HUES6 (cell line): ENCODE results near the gene CHERP.
"Not testable (repeated sequence)": the region's sequence is repeated elsewhere in the genome, so short reads cannot be mapped to it uniquely, and the experiment has no call there.

Source experiments
- H3K27ac ChIP-seq: 2 replicates; pipeline ENCODE4 v1.7.0; 2013; ENCODE audit warnings: low read depth, mild to moderate bottlenecking, low read length, inconsistent platforms
- H3K27me3 ChIP-seq: 2 replicates; pipeline ENCODE4 v1.6.1; 2013; ENCODE audit warnings: low read length; ENCODE audit not compliant: control insufficient read depth, insufficient read depth
- H3K36me3 ChIP-seq: 2 replicates; pipeline ENCODE4 v1.6.1; 2013; ENCODE audit warnings: low read length; ENCODE audit not compliant: control insufficient read depth, insufficient read depth
- H3K4me1 ChIP-seq: 2 replicates; pipeline ENCODE4 v1.6.1; 2013; ENCODE audit warnings: low read length; ENCODE audit not compliant: control insufficient read depth, insufficient read depth
- H3K4me3 ChIP-seq: 2 replicates; pipeline ENCODE4 v1.5.1; 2013; ENCODE audit warnings: low read depth, low read length
- H3K9ac ChIP-seq: one replicate; pipeline ENCODE4 v1.6.1; 2013; ENCODE audit warnings: mild to moderate bottlenecking, low read length
- H3K9me3 ChIP-seq: 2 replicates; pipeline ENCODE4 v1.6.1; 2013; ENCODE audit warnings: low read depth, low read length; ENCODE audit not compliant: control insufficient read depth, insufficient read depth

The CHERP gene

GRCh38 chr19:16495982-16496612 is 46.1 kb downstream of the CHERP start, which contains the start of the genes C19orf44 and CALR3:
C19orf44 (plus strand) TSS chr19:16496394; CDS start chr19:16500793, 4,399 bp downstream.
CALR3 (minus strand) TSS chr19:16496167; CDS start chr19:16496129, 38 bp downstream.
- Histone ChIP-seq H3K4me3 (peak within 1 kb of the TSS; percentile 85), H3K9ac (peak within 1 kb of the TSS; percentile 54), H3K36me3 (no peaks in the 10 kb centered on the region), H3K9me3 (no peaks in the 10 kb centered on the region), H3K27ac (peak within 1 kb of the TSS; percentile 67; the same call in 1 of the 2 replicates), H3K4me1 (peaks cover 10% of the 10 kb centered on the region; the same call in 1 of the 2 replicates), H3K27me3 (no peaks in the 10 kb centered on the region)

GRCh38 chr19:16486476-16486875 is 55.8 kb downstream of the CHERP start:
- H3K4me3 ChIP-seq, H3K27me3 ChIP-seq, H3K27ac ChIP-seq, H3K36me3 ChIP-seq, H3K9me3 ChIP-seq, H3K4me1 ChIP-seq, H3K9ac ChIP-seq: not testable (repeated sequence)

GRCh38 chr19:16482745-16483144 is 59.5 kb downstream of the CHERP start:
- Histone ChIP-seq H3K4me3 (no peak overlapping the region), H3K4me1 (no peaks in the 10 kb centered on the region), H3K27me3 (no peaks in the 10 kb centered on the region), H3K36me3 (no peaks in the 10 kb centered on the region), H3K9ac (no peak overlapping the region), H3K27ac (no peak overlapping the region), H3K9me3 (no peaks in the 10 kb centered on the region)

DNA sequence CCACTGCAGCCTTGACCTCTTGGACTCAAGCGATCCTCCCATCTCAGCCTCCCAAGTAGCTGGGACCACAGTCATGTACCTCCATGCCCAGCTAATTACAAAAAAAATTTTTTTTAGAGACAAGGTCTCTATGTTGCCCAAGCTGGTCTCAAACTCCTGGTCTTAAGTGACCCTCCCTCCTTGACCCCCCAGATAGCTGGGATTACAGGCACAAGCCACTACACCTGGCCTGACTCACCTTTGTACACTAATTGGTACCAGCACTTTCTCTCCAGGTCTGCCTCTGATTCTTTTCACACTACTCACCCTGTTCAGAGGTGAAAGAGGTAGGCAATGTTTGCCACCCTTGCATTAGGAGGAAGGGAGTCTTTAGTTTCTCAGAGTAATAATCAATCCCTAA is 64.9 kb downstream of the CHERP start:
- Histone ChIP-seq H3K9me3 (0 out of 2 replicates have a peak, but pooled peaks cover 5% of the 10 kb centered on the region), H3K27ac (no peak overlapping the region), H3K4me1 (no peaks in the 10 kb centered on the region), H3K9ac (no peak overlapping the region), H3K4me3 (no peak overlapping the region), H3K27me3 (no peaks in the 10 kb centered on the region), H3K36me3 (no peaks in the 10 kb centered on the region)

DNA sequence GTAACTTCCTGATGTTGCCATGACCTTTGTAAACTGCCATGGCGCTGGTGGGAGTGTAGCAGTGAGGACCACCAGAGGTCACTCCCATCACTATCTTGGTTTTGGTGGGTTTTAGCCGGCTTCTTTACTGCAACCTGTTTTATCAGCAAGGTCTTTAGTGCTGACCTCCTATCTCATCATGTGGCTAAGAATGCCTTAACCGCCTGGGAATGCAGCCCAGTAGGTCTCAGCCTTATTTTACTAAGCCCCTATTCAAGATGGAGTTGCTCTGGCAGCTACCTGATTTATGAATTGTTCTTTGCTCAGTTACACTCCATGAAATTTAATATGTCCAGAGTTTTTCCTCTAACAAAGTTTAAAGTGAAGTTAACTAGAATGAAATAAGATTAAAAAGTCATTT is 65.8 kb downstream of the CHERP start:
- Histone ChIP-seq H3K36me3 (no peaks in the 10 kb centered on the region), H3K4me1 (no peaks in the 10 kb centered on the region), H3K9ac (no peak overlapping the region), H3K4me3 (no peak overlapping the region), H3K9me3 (0 out of 2 replicates have a peak, but pooled peaks cover 5% of the 10 kb centered on the region), H3K27ac (no peak overlapping the region), H3K27me3 (no peaks in the 10 kb centered on the region)

DNA sequence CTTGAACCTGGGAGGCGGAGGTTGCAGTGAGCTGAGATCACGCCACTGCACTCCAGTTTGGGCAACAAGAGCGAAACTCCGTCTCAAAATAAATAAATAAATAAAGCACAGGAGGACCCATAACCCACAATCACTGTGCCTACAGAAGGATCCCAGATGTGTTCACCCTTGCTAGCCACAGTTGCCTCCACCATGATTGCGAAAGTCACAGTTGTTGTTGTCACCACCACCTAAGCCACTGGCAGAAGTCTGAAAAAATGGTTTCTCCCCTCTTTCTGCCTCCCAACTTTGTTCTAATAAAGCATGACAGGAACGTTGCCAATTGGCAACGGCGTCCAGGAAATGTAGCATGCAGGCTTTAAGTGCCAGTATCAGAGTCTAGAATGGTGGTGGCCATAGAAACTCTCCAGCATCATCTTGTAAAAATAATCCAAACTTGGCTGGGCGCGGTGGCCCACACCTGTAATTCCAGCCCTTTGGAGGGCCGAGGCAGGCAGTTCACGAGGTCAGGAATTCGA is 68.3 kb downstream of the CHERP start:
- Histone ChIP-seq H3K9me3 (0 out of 2 replicates have a peak, but pooled peaks cover 5% of the 10 kb centered on the region), H3K27ac (no peak overlapping the region), H3K4me1 (peaks cover 14% of the 10 kb centered on the region; the same call in 1 of the 2 replicates), H3K4me3 (no peak overlapping the region), H3K9ac (no peak overlapping the region), H3K27me3 (peaks cover 3% of the 10 kb centered on the region; the same call in 1 of the 2 replicates), H3K36me3 (no peaks in the 10 kb centered on the region)

- no peak overlapping the region for H3K9ac ChIP-seq
- no peaks in the 10 kb centered on the region for H3K36me3 ChIP-seq
- no peak overlapping the region for H3K4me3 ChIP-seq
- peaks cover 16% of the 10 kb centered on the region; the same call in 1 of the 2 replicates for H3K4me1 ChIP-seq
- peaks cover 3% of the 10 kb centered on the region; the same call in 1 of the 2 replicates for H3K27me3 ChIP-seq
- H3K9me3 ChIP-seq = 0 out of 2 replicates have a peak, but pooled peaks cover 5% of the 10 kb centered on the region
- no peak overlapping the region for H3K27ac ChIP-seq
These were observed 69.2 kb downstream of the CHERP start for GRCh38 chr19:16472992-16473391.

GRCh38 chr19:16472559-16472899 is 69.7 kb downstream of the CHERP start:
- Histone ChIP-seq H3K9ac (peak overlapping the region; percentile 76), H3K4me3 (peak overlapping the region; percentile 87), H3K4me1 (peaks cover 16% of the 10 kb centered on the region; the same call in 1 of the 2 replicates)
- not testable (repeated sequence) for H3K27ac ChIP-seq, H3K27me3 ChIP-seq, H3K36me3 ChIP-seq, H3K9me3 ChIP-seq

DNA sequence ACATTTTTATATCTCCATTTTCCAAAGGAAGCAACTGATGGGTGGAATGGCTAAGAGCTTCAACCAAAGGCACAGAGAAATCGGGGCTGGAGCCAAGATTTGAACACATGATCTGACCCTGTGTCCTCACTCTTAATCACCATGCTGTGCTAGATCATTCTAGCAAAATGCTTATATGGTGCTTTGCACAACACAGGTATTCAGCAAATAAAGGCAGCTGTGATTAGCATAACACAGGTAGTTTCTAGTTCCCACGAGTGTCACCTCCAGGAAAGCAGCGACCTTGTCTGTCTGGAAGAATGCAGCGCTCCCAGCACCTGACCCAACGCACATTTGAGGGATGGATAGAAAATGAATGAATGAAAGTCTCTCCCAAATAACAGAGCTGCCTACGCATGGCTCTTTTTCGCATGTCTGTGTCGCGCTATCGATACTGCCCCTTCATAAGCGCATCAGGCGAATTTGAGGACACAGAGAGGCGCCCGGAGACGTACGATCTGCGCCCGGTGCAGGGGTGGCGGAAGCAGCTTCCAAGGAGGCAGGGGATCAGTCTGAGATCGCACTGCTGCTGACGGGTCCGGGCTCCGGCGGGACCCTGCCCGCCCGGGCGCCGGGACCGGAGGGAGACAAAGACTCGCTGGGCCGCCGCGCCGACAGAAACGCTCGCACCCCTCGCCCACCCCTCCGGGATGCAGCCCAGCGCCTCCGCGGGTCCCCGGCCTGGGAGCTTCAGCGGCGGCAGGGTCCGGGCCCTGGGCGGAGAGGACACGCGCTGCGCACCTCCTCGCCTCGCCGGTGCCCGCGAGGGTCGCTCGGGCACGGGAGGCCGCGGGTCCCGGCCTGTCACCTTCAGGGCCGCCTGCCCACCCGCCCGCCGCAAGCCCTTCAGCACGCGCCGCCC is 71.1 kb downstream of the CHERP start:
- H3K4me3 ChIP-seq = peak overlapping the region; percentile 87
- peaks cover 16% of the 10 kb centered on the region; the same call in 1 of the 2 replicates for H3K4me1 ChIP-seq
- H3K27me3 ChIP-seq = peaks cover 3% of the 10 kb centered on the region; the same call in 1 of the 2 replicates
- H3K9ac ChIP-seq = peak overlapping the region; percentile 73
- no peak overlapping the region; the same call in 1 of the 2 replicates for H3K27ac ChIP-seq
- H3K9me3 ChIP-seq = 0 out of 2 replicates have a peak, but pooled peaks cover 5% of the 10 kb centered on the region
- no peaks in the 10 kb centered on the region for H3K36me3 ChIP-seq

DNA sequence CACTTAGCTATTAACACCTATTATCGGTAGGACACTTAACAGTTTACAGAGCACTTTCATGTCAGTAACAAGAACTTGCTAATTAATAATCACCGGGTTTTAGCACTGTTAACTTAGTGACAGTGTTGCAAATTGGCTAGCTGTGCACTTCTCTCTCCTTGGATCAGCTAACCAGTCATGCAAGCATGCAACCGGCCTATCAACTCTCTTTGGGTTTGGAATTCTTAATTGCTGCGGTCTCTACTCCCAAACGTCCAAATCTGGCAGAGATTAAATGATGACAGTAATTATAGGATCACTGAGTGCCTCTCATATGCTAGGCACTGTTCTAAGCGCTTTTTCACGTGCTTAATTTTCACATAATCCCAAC is 71.7 kb downstream of the CHERP start:
- Histone ChIP-seq H3K4me3 (peak overlapping the region; percentile 87), H3K27me3 (peaks cover 3% of the 10 kb centered on the region; the same call in 1 of the 2 replicates), H3K9me3 (0 out of 2 replicates have a peak, but pooled peaks cover 5% of the 10 kb centered on the region), H3K36me3 (no peaks in the 10 kb centered on the region), H3K4me1 (peaks cover 16% of the 10 kb centered on the region; the same call in 1 of the 2 replicates), H3K9ac (no peak overlapping the region), H3K27ac (no peak overlapping the region)
